GM19025 (cell line): ENCODE measurements around the gene LRRC63.
"Not testable (repeated sequence)": the region's sequence is repeated elsewhere in the genome, so short reads cannot be mapped to it uniquely, and the experiment has no call there.

Source experiments
- ATAC-seq: cut with Tn5 transposase; IDR thresholded peaks from one replicate; pipeline ENCODE4 v1.9.1; 2021; ENCODE audit warnings: mild to moderate bottlenecking, low read depth, moderate library complexity; ENCODE audit not compliant: unreplicated experiment

Gene LRRC63

GRCh38 chr13:46220234-46220633 is 8.5 kb downstream of the LRRC63 start:
- ATAC-seq, result not testable (repeated sequence)

- ATAC-seq, result no peak
Measured at GRCh38 chr13:46229251-46229650, 17.5 kb downstream of the LRRC63 start.

- no peak for ATAC-seq
Measured at GRCh38 chr13:46232281-46232680, 20.6 kb downstream of the LRRC63 start.

GRCh38 chr13:46235286-46235685 is 23.6 kb downstream of the LRRC63 start:
- no peak for ATAC-seq

GRCh38 chr13:46265292-46265691 is 53.6 kb downstream of the LRRC63 start:
- no peak for ATAC-seq

GRCh38 chr13:46267166-46267565 is 55.4 kb downstream of the LRRC63 start:
- ATAC-seq, result no peak

GRCh38 chr13:46270416-46270815 is 58.7 kb downstream of the LRRC63 start:
- ATAC-seq, result no peak

GRCh38 chr13:46274094-46274698 is 62.5 kb downstream of the LRRC63 start:
- ATAC-seq, result no peak

GRCh38 chr13:46278474-46278873 is 66.7 kb downstream of the LRRC63 start:
- no peak for ATAC-seq

GRCh38 chr13:46281779-46282178 is 70.1 kb downstream of the LRRC63 start:
- ATAC-seq, result no peak

GRCh38 chr13:46283912-46284824 is 72.4 kb downstream of the LRRC63 start:
- not testable (repeated sequence) for ATAC-seq

GRCh38 chr13:46286972-46287371 is 75.2 kb downstream of the LRRC63 start:
- ATAC-seq, result no peak

- ATAC-seq, result no peak
Measured at GRCh38 chr13:46288570-46289259, 77.0 kb downstream of the LRRC63 start.

- no peak for ATAC-seq
Measured at GRCh38 chr13:46289260-46289955, 77.7 kb downstream of the LRRC63 start.

GRCh38 chr13:46290434-46290833 is 78.7 kb downstream of the LRRC63 start:
- ATAC-seq, result no peak

GRCh38 chr13:46293436-46293835 is 81.7 kb downstream of the LRRC63 start:
- no peak for ATAC-seq

GRCh38 chr13:46295491-46296114 is 83.9 kb downstream of the LRRC63 start:
- no peak for ATAC-seq

GRCh38 chr13:46296115-46296822 is 84.5 kb downstream of the LRRC63 start:
- ATAC-seq, result no peak

- ATAC-seq, result no peak
Measured at GRCh38 chr13:46296921-46297320, 85.2 kb downstream of the LRRC63 start.

- ATAC-seq, result no peak
Measured at GRCh38 chr13:46297361-46297811, 85.7 kb downstream of the LRRC63 start.
